GM18508 (cell line): ENCODE data around the gene WDR54.

Experiments used
- ATAC-seq: cut with Tn5 transposase; IDR thresholded peaks from one replicate; pipeline ENCODE4 v1.9.1; 2021; ENCODE audit warnings: moderate number of reproducible peaks; ENCODE audit not compliant: insufficient read depth, unreplicated experiment

Gene WDR54, protein sequence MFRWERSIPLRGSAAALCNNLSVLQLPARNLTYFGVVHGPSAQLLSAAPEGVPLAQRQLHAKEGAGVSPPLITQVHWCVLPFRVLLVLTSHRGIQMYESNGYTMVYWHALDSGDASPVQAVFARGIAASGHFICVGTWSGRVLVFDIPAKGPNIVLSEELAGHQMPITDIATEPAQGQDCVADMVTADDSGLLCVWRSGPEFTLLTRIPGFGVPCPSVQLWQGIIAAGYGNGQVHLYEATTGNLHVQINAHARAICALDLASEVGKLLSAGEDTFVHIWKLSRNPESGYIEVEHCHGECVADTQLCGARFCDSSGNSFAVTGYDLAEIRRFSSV

DNA sequence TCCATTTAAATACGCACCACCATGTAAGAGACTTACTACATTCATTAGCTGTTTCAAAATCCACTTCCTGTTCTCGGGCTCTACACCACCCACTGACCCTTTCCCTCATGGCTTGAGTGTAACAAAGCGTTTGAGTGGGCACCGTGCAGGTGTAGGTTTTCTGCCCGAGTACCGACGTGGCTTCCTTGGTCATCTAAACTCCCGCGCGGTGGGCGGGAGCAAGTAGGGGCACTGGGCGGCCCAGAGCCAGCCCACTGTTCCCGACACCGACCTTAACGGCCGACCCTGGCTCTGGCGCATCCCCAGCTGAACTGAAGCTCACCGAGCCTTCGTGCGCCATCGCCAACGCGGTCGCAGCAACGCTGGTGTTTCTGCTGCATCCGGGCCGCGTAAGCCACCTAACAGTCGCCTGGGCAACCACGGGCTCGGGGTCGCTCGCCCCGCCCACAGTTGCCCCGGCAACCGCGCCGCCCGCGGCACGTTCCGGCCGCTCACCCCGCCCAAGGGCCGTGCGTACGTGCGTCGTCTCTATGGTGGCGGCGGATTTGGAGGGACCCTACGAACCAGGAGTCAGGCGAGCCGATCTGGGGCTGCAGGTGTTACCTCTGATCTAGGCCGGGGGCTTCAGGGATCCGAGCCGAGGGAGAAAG, at the start of gene WDR54, which contains the start of gene C2orf81:
WDR54 (plus strand) TSS at position 510 of the 650 bp plus-strand sequence. CDS start 424 bp downstream, outside the sequence.
C2orf81 (minus strand) TSS at position 399 of the 650 bp plus-strand sequence; CDS start at position 340, 59 bp downstream.
- ATAC-seq = peak; percentile 67

DNA sequence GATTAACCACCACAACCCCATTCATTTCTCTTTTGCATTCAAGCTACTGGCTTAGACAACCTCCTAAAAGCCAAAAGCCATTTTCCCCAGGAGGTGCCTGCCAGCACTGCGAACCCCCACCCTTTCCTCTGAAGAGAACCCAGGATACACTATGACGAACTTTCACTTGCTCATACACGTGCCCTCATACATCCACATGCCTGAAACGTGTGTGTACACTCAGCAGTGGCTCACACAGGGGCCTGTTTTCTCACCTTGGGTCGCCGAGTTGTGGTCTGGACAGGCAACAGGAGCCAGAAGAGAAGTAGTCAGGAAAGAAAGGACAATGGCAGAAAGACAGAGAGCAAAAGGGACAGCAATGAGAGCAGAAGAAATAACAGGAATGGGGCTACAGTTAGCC, 48.9 kb upstream of the WDR54 start:
- ATAC-seq = no peak

DNA sequence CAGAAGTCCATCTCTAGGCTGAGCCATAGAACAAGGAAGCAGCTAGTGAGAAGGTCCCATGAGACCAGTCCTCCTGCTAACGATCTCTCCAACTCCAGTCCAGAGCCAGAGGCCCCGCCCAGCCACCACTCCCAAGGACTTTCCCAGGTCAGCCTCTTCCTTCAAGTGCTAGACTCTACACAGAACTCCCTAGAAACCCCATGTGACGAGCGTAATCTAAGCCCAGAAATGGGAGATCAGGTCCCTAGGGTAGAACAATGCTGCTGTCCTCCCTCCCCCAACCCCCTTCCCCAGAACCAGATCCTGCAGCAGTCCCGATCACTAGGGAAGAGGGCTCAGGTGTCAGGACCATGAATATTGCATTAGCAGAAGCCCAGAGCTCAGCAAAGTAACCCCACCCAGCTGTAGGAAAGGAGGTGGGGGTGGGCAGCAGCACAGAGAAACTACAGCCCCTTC, 48.3 kb upstream of the WDR54 start:
- no peak for ATAC-seq

DNA sequence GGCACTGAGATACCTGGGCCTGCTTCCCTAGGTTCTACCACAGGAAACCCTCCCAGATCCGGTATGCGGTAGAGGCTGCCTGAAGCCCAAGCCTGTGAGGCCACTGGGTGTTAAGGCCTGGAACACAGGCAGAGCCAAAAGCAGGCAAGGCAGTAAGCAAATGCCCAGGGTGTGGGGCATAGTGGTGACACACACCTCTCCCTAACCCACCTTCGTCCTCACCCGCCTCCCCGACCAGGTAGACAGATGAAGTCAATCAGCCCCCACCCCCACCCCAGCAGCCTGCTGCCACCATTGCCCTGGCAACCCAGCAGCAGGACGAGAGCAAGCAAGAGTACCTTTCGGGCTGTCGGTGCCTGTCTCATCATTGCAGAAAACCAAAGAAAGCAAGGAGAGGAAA, 47.5 kb upstream of the WDR54 start:
- no peak for ATAC-seq

DNA sequence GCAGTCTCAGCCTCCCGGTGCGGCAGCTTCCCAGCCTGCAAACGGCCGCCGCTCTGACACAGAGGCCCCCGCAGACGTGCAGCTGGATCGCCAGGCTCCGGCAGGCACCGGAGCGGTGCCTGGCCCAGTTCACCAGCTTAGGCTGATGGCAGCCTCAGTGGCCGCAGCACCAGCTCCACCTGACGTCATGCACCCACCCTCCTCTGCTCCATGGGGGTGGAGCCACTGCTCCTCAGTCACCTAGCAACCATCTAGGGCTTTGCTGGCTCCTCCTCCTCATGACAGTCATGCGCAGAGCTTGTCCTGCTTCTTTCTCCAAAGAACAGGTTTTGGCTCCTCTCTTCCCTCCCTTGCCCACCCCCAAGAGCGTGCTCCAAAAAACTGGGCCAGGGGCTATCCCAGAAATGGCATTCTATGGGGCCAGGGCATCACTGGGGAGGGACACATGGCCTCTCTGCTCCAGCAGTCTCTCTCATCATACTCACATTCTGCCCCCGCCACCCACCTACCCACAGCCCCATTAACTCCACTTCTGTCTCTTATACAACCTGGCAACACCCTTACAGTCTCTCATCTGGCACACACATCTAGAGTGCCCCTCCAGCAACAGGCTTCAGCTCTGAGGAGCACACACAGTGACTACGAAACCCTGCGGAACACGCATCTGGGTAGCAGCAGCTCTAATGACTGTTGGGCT, 46.9 kb upstream of the WDR54 start:
- ATAC-seq = no peak

DNA sequence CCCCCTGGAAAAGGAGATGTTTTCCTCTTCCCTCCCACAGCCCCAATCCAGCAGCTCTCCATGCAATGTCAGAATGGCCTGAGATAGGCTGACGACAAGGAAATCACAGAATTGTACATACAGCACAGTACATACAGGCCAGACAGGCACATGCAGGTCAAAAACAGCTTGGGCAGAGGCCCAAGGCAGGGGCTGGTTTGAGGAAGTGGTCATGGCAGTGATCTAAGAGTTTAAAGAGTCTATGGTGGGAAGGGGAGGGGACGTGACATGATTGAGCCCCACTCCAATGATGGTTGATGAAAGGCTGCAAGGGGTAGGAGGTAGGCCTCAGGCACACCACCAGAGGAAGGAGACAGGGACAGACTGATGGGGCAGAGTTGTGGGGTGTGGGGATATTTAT, 45.7 kb upstream of the WDR54 start:
- ATAC-seq = no peak

DNA sequence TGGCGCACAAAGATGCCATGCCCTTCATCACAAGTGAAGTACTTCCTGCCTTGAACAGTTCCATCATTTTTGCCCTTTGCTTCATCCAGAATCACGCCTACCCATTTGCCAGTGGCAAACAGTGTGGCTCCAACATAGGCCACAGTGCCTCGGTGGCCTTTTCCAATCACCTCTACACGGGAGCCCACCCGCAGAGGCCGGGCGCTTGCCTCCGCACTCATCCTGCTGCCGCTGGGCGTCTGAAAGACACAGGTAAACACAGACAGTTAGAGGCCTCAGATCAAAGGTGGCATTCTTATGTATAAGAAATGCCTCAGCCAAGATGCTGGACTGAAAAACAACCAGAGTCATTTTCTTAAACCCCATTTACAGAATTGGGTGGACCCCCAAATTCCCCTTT, 43.5 kb upstream of the WDR54 start:
- ATAC-seq = no peak

DNA sequence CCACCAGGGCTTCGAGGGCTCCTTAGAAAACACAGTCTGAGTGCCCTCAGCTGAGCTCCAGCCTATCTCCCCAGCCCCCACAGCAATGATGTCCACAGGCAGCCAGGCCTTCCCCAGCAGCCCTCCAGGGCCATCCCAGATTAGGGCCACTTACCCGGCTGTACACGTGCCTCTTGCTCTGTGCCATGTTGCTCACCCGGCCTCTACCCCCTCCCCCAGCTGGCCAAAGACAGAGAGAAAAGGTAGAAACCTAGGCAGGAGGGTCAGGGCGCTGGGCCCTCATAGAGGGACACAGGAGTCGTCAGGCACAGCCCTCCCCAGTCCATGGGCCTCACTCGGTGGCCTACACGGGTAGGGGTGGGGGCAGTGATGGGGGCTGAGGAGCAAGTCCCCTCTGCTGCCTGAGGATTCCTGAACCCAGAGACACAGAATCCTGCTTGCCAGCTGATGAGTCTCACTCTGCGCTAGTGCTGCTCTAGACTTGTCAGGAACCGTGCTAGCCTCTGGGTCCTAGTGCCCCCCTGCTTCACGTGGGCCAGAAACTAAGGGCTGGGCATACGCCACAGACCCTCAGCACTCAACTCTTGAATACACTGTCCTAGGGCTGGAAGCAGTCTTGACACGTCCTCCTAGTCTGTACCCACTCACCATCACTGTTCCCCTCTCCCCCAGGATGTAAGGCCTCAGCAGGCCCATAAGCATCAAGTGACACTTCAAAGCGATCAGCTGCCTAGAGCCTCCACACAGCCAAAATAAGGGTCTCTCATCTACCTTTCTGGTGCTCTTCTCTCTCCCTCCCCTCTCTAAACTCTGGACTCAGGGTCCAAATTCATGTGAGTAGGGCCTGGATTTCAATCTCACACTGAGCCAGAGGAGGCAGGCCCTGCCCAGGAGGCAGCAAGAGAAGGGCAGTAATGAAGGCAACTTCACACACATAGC, 41.4 kb upstream of the WDR54 start, which contains the start of gene DCTN1:
DCTN1 (minus strand) TSS at position 461 of the 939 bp plus-strand sequence; CDS start at position 187, 274 bp downstream.
- no peak for ATAC-seq

DNA sequence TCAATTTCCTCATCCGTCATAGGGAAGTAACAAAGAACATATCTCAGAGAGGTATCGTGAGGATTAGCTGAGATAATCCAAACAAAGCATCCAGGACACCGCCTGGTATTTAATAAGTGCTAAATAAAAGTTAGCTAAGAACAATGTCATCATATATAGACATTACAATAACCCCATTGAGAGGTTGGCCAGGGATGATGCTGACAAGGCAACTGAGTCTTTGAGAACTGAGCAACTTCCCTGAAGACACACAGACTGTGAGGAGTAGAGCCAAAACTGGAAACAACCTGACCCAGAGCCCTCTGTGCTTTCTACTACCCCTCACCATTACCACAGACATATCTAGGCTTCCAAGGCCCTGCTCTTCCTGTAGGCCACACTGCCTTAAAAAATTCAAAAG, 39.8 kb upstream of the WDR54 start:
- ATAC-seq = no peak

DNA sequence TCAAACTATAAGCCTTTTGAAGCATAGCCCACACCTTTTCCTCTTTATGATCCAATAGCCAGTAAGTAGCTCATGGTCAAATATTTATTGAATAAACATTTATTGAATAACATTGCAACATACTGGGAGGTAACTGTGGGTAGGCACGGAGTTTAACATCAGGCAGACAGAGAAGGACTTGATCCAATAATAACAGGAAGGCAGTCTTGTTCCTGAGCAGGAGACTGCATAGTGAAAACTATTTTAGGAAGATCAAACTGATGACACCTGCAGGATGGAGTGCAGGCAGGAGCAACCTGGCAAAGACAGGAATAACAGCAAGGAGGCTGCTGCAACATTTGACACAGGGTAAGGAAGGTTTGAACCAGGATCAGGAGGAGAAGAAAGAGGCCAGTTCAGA, 38.3 kb upstream of the WDR54 start:
- ATAC-seq = no peak

DNA sequence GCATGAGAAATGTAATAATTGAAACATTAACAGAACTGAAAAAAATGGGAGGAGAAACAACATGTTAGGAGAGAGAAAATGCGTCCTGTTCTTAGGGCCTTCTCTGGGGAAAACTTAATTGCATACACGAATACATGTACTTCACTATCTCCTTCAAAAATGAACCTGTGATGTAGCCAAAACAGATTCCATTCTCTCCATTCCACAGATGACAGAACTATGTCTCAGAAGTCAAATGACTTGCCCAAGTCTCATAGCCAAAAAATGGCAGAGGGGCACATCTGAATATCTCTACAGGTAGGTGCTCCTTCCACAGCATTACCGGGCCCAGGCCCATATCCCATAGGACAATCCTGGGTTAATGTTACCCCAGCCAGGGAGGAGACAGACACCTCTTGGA, 37.5 kb upstream of the WDR54 start:
- no peak for ATAC-seq

DNA sequence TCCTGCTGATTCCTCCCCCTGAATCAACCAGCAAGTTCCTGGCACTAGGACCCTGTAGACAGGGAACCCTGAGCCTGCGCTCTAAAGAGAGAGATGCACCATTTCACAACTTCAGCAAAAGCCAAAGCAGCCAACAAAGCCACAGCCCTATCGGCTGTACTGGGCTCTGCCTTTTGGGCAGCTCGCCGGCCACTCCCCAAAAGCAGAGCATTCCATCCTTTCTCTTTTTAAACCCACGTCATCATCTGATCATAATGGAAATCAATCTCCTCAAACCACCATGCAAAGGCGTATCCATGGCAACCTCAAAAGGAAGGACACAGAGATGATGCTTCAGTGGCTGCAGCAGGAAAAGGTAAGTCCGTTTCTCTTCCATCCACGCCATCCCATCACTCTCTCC, 36.1 kb upstream of the WDR54 start:
- no peak for ATAC-seq

DNA sequence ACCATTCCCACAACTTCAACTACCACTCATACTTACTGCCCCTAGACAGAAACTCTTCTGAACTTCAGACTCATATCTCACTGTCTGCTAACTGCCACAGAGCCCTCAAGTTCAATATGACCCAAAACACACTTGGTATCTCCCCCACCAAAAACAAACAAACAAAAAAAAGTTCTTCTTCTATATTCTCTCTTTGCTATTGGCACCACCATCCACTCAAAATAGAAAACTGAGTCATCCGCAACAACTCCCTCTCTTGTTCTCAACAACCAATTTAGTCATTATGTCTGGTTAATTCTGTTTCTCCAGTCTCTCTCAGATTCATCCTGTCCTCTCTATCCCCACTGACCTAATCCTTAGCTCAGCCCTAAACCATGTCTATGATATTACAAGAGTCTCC, 34.2 kb upstream of the WDR54 start:
- ATAC-seq = no peak

DNA sequence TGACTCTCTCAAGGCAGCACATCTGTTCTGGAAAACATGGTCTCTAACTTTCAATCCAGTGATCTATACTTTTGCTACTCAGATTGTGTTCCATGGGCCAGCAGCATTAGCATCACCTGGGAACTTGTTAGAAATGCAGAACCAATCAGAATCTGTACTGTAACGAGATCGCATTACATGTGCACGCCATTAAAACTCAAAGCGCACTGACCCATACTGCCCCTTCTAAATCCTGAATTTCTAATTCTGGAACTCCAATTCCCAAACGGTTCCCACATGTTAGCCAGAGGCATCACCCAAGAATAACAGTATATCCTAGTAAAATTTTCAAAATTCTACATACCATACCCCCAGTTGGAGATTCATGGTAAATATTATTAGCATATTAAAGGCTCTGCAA, 30.9 kb upstream of the WDR54 start:
- no peak for ATAC-seq

DNA sequence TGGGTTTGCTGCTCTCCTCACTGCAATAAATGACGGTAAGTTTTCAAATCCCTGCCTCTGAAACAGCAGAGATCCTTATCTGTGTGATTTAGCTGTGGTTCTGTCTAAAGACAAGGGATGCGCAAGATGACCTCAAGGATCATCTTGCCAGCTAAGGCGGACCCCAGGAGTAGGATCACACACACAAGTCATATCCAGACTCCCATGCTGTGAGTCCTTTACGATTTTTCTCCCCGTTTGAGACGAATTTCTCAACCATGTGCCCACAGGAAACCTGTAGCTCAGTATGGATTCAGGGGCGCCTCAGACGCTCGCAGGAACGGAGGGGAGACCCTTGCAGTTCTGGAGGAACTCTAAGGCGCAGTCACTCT, 30.3 kb upstream of the WDR54 start:
- ATAC-seq = no peak

DNA sequence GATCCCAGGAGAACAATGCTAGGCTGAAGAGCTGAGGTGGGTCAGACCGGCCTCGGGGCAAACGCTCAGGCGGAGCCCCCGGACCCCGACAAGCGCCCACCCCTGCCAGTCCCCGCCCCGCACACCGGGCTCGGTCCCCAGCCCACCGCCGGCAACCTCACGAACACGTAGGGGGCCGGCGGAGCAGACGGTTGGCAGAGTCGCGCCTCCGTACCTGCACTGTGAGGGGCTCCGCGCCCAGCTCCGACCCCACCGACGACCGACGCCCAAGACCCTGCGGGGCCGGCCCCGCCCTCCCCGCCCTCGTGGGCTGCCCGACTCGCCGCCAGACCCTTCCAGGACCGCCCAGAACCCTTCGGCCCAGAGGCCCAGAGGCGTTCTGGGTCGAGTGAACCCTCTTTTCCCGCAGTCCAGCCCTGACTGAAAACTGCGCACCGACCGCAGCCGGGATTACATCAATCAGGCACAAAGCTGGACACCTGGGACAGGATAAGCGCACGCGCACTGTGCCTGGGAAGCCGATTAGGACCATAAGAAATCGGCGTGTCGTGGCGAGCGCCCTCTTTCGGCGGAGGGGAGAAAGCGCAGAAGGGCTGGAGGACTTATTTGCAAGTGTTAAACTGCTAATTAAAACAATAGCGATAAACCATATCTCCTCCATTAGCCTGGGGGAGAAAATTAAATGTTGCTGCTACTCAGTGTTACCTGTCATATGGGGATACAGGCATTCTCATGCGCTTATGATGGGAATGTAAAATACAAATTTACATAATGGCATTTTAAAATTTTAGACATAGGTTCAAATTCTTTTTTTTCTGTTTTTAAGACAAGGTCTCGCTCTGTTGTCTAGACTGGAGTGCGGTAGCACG, 29.7 kb upstream of the WDR54 start:
- ATAC-seq = no peak

DNA sequence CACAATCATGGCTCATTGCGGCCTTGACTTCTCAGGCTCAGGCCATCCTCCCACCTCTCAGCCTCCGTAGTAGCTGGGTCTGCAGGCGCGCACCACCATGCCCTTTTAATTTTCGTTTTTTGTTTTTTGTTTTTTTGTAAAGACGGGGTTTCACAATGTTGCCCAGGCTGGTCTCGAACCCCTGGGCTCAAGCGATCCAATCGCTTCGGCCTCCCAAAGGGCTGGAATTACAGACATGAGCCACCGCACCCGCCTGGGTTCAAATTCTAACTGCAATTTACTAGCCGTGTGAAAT, 29.1 kb upstream of the WDR54 start:
- no peak for ATAC-seq

DNA sequence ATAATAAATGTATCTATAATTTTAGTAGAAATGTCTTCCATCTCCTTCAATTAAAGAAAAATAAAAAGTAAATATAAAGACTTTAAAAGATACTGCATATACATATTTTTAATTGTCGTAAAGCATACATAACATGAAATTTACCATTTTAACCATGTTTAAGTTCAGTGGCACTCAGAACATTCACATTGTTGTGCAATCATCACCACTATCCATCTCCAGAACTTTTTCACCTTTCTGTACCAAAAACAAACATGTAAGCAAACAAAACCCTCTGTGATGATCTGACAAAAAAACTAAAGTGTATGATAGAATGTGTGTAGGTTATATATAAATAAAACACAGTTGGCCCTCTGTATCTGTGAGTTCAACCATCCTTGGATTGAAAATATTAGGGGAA, 28.0 kb upstream of the WDR54 start:
- no peak for ATAC-seq

DNA sequence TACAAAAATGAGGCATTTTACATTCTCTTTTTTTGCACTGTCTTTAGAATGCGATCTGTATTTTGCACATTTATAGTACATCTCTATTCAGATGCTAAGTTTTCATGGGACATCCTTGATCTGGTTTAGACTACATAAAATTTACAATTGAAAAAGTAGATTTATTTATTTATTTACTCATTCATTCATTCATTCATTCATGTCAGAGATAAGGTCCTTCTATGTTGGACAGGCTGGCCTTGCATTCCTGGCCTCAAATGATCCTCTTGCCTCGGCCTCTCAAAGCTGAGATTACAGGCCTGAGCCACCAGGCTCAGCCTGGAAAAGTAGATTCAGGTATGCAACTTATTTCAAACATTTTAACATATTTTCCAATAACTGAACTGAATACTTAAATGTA, 25.4 kb upstream of the WDR54 start:
- no peak for ATAC-seq
